RWPE1 (cell line): ENCODE results near the gene EVC.
"Not testable (repeated sequence)": the region's sequence is repeated elsewhere in the genome, so short reads cannot be mapped to it uniquely, and the experiment has no call there.

Experiments used
- CTCF ChIA-PET: fragments of 350-600 bp; sonication (Branson Sonifier 250); formaldehyde crosslinking; extraction: SDS; loops from one replicate; lab custom pipeline; 2021; lab: Yijun Ruan, JAX
- POLR2A ChIA-PET: fragments of 400-600 bp; formaldehyde crosslinking; extraction: SDS; loops from one replicate; lab custom pipeline; 2020; ENCODE audit warnings: antibody characterized with exemption; ENCODE audit not compliant: low non-redundant PET; lab: Yijun Ruan, JAX
- DNase-seq: peaks from one replicate; pipeline ENCODE4 v3.0.0; 2012; ENCODE audit warnings: low spot score
- H3K27ac ChIP-seq: fragments of 450-650 bp; 2 replicates; pipeline ENCODE4 v1.5.1; 2017
- TF ChIP-seq, protein P1 (sequence below): fragments of 450-650 bp; conservative IDR thresholded peaks from 2 replicates; pipeline ENCODE4 v1.5.1; 2017; ENCODE audit warnings: low read depth, mild to moderate bottlenecking

Gene EVC

DNA sequence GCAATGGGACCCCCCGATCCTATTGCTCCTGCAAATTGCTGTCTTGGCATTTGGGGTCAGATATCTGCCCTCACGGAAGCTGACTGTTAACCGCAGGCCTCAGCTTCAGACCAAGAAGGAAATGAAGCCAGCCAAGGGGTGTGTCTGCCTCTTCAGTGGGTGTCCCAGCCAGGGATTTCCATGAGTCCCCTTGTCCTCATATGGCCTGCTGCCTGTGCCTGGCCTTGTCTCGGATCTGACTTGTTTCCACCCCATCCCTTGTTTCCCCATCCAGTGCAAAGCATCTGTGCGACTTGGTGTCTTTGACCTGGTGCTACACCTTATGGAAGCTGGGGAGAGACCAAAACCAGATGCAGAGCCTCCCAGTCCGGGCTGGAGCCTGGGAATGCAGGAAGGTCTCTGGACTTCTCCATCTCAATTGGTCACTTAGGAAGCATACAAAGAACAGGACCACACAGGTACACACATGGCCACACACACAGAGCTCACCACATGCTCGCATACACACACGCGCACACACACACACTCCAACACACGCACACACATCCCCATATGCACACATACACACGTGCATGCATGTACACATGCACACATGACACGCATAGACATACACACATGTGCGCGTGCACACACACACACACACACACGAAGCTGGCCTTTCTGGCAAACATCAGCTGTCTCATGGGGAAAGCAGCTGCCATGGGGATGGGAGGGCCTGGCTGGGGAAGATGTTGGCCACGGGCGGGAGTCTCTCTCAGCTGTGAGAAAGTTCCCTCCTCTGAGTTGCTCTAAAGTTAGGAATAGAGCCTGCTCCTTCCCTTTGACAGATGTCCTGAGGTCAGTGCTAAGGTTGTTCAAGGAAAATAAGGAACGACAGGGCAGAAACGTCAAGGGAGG is 116.4 kb downstream of the EVC start:
- TF ChIP-seq, protein P1, sequence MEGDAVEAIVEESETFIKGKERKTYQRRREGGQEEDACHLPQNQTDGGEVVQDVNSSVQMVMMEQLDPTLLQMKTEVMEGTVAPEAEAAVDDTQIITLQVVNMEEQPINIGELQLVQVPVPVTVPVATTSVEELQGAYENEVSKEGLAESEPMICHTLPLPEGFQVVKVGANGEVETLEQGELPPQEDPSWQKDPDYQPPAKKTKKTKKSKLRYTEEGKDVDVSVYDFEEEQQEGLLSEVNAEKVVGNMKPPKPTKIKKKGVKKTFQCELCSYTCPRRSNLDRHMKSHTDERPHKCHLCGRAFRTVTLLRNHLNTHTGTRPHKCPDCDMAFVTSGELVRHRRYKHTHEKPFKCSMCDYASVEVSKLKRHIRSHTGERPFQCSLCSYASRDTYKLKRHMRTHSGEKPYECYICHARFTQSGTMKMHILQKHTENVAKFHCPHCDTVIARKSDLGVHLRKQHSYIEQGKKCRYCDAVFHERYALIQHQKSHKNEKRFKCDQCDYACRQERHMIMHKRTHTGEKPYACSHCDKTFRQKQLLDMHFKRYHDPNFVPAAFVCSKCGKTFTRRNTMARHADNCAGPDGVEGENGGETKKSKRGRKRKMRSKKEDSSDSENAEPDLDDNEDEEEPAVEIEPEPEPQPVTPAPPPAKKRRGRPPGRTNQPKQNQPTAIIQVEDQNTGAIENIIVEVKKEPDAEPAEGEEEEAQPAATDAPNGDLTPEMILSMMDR, result no peak
- ChIA-PET POLR2A (no interaction called here), CTCF (no interaction called here)
- DNase-seq, result no peak
- no peak overlapping the region for H3K27ac ChIP-seq

DNA sequence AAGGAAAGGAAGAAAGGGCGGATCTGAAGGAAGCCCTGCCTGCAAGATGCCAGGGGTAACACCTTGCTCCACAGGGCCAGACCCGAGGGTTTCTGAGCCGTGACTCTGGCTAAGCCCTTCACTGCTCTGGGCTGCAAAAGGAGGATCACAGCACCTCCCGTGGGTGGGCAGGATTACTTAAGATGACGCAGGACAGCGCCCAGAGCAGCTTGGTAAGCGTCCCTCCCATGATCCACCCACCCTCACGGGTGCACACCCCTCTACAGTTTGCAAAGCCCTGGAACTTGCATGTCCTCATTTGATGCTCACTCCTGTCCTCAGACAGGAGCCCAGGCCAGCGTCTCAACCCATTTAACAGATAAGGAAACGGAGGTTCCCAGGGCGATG is 117.0 kb downstream of the EVC start:
- ChIA-PET POLR2A (no interaction called here), CTCF (no interaction called here)
- TF ChIP-seq, protein P1, result no peak
- no peak for DNase-seq
- no peak overlapping the region for H3K27ac ChIP-seq

DNA sequence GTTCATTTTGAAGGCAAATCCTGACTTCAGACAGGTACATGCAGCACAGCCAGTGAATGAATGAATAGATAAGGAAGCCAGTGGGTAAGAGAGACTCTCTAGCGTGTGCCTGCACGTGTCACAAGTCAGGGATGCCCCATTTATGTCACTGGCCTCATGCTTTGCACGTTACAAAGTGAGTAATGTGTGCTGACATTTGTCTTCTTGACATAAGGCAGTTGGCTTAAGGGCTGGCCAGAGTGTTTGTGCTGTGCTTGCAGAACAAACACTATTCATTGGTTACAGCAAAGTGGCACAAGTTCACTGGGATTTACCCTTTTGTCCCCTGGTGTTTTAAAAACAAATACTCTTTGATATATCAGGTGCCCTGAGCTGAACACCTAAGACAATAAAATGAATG is 125.9 kb downstream of the EVC start:
- CTCF ChIA-PET, result no interaction called here

DNA sequence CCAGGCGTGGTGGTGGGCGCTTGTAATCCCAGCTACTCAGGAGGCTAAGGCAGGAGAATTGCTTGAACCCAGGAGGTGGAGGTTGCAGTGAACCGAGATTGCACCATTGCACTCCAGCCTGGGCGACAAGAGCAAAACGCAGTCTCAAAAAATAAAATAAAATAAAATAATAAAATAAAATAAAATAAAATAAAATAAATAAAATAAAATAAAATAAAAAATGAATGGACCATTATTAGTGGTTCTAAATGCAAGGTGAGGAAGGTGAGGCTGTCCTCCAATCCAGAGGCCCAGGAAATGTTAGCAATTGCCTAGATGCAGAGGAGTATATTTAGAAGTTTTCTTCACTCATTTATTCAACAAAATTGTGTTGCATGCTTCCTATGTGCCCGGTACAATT is 126.5 kb downstream of the EVC start:
- H3K27ac ChIP-seq, DNase-seq, POLR2A ChIA-PET, CTCF ChIA-PET: not testable (repeated sequence)

More for the DNA sequence above, 125.9 kb downstream of the EVC start:
- POLR2A ChIA-PET, result no interaction called here
- H3K27ac ChIP-seq, result no peak overlapping the region
- TF ChIP-seq, protein P1, result no peak
- DNase-seq, result no peak

DNA sequence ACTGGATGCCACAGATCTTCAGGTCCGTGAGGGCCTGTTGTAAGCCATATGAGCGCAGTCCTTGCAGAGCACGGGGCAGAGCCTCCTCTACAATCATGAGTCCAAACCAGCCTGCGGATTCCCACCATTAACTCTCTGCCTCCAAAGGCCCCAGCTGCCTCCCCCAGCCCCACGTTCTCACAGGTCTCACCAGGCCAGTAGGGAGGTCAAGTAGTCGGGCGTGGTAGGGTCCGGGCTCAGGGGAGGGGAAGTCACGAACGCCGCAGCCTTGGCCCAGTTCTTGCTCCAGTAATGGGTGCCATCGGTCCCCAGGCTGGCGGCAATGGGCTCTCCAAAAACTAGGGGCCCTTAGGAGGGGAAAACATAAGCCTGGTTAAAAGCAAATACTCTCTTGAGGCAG is 128.3 kb downstream of the EVC start:
- DNase-seq, result no peak
- H3K27ac ChIP-seq, result no peak overlapping the region
- ChIA-PET CTCF (no interaction called here), POLR2A (no interaction called here)
- TF ChIP-seq, protein P1, result no peak

DNA sequence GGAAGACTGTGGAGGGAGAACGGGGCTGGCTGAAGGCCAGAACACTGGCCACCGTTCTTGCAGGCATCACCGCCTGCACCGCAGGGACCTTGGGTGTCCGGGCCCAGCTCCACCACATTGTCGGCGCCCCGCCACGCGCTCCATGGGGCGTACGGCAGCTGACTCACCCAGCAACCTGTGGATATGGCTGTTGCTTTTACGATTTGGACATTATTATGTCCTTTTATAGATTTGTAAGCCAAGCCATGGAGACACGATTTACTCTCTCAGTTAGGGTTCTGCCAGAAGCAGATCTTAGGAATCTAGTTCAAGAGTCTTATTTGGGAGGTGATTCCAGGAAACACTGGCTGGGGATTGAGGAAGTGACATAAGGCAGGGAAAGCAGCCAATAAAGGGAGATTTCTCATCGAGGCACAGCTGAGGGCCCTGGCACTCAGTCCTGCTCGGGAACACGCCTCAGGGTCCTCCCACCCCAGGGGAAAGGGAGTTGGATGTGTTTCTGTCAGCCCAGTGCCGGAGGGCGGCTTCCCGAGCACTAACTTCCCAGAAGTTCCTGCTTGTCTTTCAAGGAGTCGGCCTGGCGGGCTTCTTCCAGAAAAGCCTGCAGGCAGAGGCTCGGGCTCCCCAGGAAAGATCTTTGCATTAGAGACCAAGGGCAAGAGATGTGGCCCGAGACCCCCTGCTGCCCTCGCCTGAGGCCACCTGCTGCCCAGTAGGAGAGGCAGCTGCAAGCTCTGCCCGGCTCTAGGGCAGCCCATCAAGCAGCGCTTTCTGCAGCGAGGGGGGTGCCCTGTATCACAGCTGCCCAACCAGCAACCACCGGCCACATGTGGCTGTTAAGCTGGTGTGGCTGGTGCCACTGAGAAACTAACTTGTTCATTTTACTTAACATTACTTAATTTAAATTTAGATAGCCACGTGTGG is 129.0 kb downstream of the EVC start:
- DNase-seq, result no peak
- TF ChIP-seq, protein P1, result no peak
- CTCF ChIA-PET, result interaction anchor here (0.6 kb wide), 1 partner anchor 10 kb away, joined by 3 read pairs; no protein-coding TSS in a partner anchor
- no peak overlapping the region for H3K27ac ChIP-seq
- POLR2A ChIA-PET, result no interaction called here

DNA sequence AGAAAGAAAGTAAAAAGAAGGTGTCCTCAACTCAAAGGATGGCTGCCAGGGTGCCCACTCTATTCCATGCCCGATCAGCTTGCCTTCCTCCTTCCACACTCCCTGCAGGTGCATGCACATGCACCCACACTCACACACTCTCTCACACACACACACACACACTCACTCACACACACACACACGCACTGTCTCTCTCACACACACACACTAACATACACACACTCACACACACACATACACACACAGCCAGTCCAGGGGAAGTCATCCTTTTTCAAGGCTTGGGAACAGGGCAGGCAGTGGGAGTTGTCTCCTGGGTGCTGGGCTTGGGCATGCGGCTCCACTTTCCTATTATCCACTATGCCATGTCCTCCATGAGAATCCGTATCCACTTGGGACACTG is 131.5 kb downstream of the EVC start:
- TF ChIP-seq, protein P1, result no peak
- CTCF ChIA-PET, result no interaction called here
- DNase-seq, result no peak

More for the DNA sequence above, 131.5 kb downstream of the EVC start:
- H3K27ac ChIP-seq, result no peak overlapping the region
- POLR2A ChIA-PET, result no interaction called here
